GM13976 (cell line): Measurements from ENCODE around the gene AP2A2.

Experiments
- DNase-seq: peaks from one replicate; pipeline ENCODE4 v3.0.0; 2012; ENCODE audit warnings: low spot score
- CTCF ChIP-seq: IDR thresholded peaks from 2 replicates; pipeline ENCODE4 v1.5.1; 2012; ENCODE audit warnings: borderline replicate concordance, mild to moderate bottlenecking; ENCODE audit not compliant: insufficient read depth; ENCODE audit errors: extremely low read depth, missing control alignments, control extremely low read depth
- in situ Hi-C: fragments of 300-500 bp; cut with MboI; formaldehyde crosslinking; loops from one replicate; pipeline ENCODE4 v1.12.0; 2022; ENCODE audit warnings: low sequenced_read_pairs, mixed read lengths, inconsistent platforms; ENCODE audit not compliant: unreplicated experiment

AP2A2 gene

DNA sequence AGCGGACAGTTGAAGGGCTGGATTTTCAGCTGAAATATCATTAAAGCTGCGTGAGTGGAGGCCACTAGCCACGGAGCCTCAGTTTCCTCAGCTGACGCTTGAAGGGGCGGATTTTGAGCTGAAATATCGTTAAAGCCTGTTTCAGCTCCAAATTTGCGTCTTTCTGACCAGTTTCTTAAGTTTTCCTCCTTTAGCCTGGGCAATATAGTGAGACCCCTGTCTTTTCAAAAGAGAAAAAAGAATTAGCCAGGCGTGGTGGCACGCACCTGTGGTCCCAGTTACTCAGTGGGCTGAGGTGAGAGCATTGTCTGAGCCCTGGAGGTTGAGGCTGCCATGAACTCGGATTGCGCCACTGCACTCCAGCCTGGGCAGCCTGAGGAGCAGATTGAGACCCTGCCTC lies 3.7 kb downstream of the AP2A2 start:
- in situ Hi-C loops, result no loop called here
- no peak for TF ChIP-seq CTCF
- no peak for DNase-seq

- no peak for TF ChIP-seq CTCF
- DNase-seq, result no peak
- in situ Hi-C loops, result no loop called here
These were observed 5.7 kb downstream of the AP2A2 start for GRCh38 chr11:931385-931784.

DNA sequence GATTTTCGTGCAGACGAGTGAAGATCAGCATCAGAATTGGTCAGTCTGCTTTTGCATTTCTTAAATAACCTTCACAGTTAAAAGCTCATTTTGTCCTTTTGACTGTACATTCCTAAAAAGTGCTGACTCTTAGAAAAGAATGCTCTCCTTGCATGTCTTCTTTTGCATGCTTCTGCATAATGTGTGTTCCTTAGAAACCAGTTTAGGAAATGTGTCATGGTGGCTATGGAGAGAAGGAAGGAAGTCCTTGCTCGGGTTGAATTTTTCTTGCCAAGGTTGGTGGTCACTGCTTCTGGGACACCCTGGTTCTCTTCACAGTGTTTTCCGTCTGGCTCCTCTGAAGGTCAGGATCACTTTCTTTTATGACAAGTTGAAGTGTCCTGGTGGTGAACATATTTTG lies 6.8 kb downstream of the AP2A2 start:
- TF ChIP-seq CTCF, result no peak
- DNase-seq, result no peak
- in situ Hi-C loops, result no loop called here

GRCh38 chr11:933142-933851 lies 7.6 kb downstream of the AP2A2 start:
- no peak for TF ChIP-seq CTCF
- no peak for DNase-seq
- in situ Hi-C loops, result no loop called here

DNA sequence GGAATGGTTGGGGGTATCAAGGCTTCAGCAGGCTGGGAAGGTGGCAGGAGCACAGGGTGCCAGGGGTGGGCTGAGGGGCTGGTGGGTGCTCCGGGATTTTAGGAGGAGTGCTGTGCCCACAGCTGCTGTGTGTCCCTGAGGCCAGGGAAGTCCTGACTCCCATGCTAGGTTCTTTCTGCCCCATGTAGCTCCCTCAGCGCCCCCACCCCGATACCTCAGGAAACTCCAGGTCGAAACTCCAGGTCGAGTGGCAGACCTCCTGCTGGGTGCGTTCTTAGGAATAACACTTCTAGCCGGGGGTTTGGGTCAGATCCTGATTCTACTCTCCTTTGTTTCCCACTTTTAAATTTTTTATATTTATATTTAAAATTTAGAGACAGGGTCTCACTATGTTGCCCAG lies 8.3 kb downstream of the AP2A2 start:
- in situ Hi-C loops, result no loop called here
- no peak for TF ChIP-seq CTCF
- no peak for DNase-seq

- DNase-seq, result no peak
- in situ Hi-C loops, result no loop called here
- TF ChIP-seq CTCF, result no peak
These were observed 8.9 kb downstream of the AP2A2 start for GRCh38 chr11:934527-934926.
